ENCODE data around the gene GALNT4.

DNA sequence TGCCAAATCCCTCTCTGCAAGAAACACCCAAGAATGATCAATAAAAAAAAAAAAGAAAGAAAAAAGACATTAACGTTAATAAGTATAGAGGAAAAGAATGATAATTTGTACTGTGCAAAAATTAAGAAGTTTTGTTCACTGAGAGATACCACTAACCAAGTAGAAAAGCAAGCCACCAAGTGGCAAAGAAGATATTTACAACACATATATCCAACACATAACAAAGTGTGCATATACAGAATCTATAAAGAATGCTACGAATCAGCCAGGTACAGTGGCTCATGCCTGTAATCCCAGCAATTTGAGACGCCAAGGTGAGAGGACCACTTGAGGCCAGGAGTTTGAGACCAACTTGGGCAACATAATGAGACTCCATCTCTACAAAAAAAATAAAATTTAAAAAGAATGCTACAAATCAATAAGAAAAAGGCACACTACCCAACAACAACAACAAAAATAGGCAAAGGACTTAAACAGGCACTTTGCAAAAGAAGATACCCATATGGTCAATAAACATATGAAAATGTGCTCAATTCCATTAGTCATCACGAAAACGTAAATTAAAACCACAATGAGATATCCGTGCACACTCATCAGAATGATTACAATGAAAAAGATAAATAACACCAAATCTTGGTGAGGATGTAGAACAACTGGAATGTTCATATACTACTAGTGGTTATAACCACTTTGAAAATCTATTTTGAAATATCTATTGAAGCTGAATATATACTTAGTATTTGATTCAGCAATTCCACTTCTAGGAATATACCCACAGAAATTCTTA is 19.8 kb downstream of the GALNT4 start:
- no peak for TF ChIP-seq EZH2 (IDR thresholded peaks at IDR 0.05; ENCODE audit: low read depth)
- TF ChIP-seq, protein P1, sequence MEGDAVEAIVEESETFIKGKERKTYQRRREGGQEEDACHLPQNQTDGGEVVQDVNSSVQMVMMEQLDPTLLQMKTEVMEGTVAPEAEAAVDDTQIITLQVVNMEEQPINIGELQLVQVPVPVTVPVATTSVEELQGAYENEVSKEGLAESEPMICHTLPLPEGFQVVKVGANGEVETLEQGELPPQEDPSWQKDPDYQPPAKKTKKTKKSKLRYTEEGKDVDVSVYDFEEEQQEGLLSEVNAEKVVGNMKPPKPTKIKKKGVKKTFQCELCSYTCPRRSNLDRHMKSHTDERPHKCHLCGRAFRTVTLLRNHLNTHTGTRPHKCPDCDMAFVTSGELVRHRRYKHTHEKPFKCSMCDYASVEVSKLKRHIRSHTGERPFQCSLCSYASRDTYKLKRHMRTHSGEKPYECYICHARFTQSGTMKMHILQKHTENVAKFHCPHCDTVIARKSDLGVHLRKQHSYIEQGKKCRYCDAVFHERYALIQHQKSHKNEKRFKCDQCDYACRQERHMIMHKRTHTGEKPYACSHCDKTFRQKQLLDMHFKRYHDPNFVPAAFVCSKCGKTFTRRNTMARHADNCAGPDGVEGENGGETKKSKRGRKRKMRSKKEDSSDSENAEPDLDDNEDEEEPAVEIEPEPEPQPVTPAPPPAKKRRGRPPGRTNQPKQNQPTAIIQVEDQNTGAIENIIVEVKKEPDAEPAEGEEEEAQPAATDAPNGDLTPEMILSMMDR (conservative IDR thresholded peaks at IDR 0.05), result no peak
